Limb (tissue), 2 donors: ENCODE measurements around the gene CSTF3.
"Not testable (repeated sequence)": the region's sequence is repeated elsewhere in the genome, so short reads cannot be mapped to it uniquely, and the experiment has no call there.

Experiments
- DNase-seq, 2 donors: peaks; one replicate each; pipeline ENCODE4 v3.0.0-alpha.2; 2016; ENCODE audit errors: extremely low spot score in 2 of 2

The CSTF3 gene

GRCh38 chr11:33161120-33162005 lies at the start of gene CSTF3:
CSTF3 (minus strand) TSS chr11:33161480; CDS start chr11:33161325, 155 bp downstream.
- DNase-seq, result peak; percentile 99 to 100

- DNase-seq, result no peak
Observed at GRCh38 chr11:33208150-33208549, 46.9 kb upstream of the CSTF3 start.

- peak in 1 of 2 donors; percentile 48 for DNase-seq
Observed at GRCh38 chr11:33207408-33207985, 46.2 kb upstream of the CSTF3 start.

- DNase-seq, result no peak
Observed at GRCh38 chr11:33197915-33198727, 36.8 kb upstream of the CSTF3 start.

GRCh38 chr11:33195462-33196173 lies 34.3 kb upstream of the CSTF3 start:
- DNase-seq, result no peak

GRCh38 chr11:33194455-33194854 lies 33.2 kb upstream of the CSTF3 start:
- DNase-seq, result no peak

GRCh38 chr11:33191467-33191866 lies 30.2 kb upstream of the CSTF3 start:
- DNase-seq, result peak in 1 of 2 donors; percentile 31

- no peak for DNase-seq
Observed at GRCh38 chr11:33187998-33188722, 26.9 kb upstream of the CSTF3 start.

- DNase-seq, result peak in 1 of 2 donors; percentile 65
Observed at GRCh38 chr11:33185756-33186155, 24.5 kb upstream of the CSTF3 start.

GRCh38 chr11:33182246-33182878 lies 21.1 kb upstream of the CSTF3 start:
- DNase-seq, result no peak

GRCh38 chr11:33179348-33179803 lies 18.1 kb upstream of the CSTF3 start:
- DNase-seq, result no peak

GRCh38 chr11:33178443-33179180 lies 17.3 kb upstream of the CSTF3 start:
- no peak for DNase-seq

- no peak for DNase-seq
Observed at GRCh38 chr11:33177676-33178336, 16.5 kb upstream of the CSTF3 start.

GRCh38 chr11:33176760-33177159 lies 15.5 kb upstream of the CSTF3 start:
- DNase-seq, result not testable (repeated sequence)

GRCh38 chr11:33172996-33173395 lies 11.7 kb upstream of the CSTF3 start:
- DNase-seq, result no peak

- DNase-seq, result no peak
Observed at GRCh38 chr11:33172345-33172744, 11.1 kb upstream of the CSTF3 start.

- no peak for DNase-seq
Observed at GRCh38 chr11:33171251-33171650, 10.0 kb upstream of the CSTF3 start.

GRCh38 chr11:33168709-33169200 lies 7.5 kb upstream of the CSTF3 start:
- DNase-seq, result peak in 1 of 2 donors; percentile 43

- DNase-seq, result no peak
Observed at GRCh38 chr11:33162831-33163230, 1.6 kb upstream of the CSTF3 start.
